HG02870 (cell line): ENCODE data around the gene IRF5.

Experiments used
- ATAC-seq: cut with Tn5 transposase; IDR thresholded peaks from one replicate; pipeline ENCODE4 v1.9.1; 2021; ENCODE audit warnings: mild to moderate bottlenecking, moderate library complexity; ENCODE audit not compliant: unreplicated experiment

IRF5 gene, protein sequence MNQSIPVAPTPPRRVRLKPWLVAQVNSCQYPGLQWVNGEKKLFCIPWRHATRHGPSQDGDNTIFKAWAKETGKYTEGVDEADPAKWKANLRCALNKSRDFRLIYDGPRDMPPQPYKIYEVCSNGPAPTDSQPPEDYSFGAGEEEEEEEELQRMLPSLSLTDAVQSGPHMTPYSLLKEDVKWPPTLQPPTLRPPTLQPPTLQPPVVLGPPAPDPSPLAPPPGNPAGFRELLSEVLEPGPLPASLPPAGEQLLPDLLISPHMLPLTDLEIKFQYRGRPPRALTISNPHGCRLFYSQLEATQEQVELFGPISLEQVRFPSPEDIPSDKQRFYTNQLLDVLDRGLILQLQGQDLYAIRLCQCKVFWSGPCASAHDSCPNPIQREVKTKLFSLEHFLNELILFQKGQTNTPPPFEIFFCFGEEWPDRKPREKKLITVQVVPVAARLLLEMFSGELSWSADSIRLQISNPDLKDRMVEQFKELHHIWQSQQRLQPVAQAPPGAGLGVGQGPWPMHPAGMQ

DNA sequence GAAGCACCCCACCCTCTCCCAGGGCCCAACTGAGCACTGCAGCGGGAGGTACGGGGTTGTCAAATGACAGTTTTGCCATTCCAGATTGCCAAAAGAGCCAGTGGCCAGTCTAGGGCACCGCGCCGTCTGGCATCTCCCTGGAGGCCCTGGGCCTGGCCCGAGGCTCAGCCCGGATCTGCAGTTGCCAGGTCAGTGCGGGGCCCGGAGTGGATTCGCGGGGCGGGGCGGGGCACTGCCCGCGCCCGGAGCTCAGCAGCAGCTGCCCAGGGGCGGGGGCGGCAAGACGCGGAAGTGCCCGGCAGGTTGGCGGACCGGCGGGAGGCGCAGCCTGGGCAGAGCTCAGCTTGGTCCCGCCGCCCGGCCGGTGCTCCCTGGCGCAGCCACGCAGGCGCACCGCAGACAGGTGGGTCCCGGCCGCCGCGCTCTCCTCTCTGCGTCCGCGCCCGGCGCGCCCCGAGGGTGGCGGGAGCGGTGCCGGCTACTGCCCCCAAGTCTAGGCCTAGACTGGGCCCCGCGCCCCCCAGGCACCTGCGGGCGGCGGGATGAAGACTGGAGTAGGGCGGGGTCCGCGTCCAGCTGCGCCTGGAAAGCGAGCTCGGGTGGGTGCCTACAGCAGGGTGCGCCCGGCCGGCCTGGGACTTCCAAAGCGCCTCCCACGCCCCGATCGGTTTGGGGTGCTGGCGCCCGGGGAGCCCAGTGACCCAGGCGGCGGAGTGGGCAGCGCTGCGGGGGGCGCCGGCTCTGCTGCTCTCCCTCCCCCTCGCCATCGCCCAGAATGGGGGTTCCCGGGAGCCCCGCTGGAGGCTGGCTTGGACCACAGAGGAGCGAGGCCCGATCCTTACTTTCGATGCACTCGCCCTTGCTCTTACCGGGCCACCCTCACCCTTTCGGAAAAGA, at the start of gene IRF5:
TSS of gene IRF5 (plus strand) at position 281 of the 897 bp plus-strand sequence. CDS start 4,155 bp downstream, outside the sequence.
- no peak for ATAC-seq

- ATAC-seq = no peak
Observed at GRCh38 chr7:128888039-128888755, 49.5 kb upstream of the IRF5 start.

GRCh38 chr7:128888756-128889095, 49.0 kb upstream of the IRF5 start:
- no peak for ATAC-seq

DNA sequence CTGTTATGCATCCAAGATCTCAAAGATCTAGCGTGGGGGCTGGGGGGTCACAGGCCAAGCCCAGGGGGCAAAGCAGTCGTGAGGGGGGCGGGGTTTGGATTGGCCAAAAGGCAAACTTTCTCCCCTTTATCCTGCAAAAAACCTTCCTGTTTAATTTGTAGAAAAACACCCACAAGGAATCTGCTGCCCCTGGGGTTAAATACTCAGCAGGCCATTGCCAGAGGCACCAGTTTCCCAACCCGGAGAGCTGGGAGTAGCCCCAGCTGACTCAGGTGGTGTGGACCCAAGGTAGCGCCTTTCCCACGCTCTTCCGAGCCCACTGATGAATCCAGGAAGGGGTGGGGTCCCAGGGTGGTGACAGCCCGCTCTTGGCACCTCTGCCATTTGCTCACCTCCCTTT, 48.6 kb upstream of the IRF5 start:
- ATAC-seq = no peak

DNA sequence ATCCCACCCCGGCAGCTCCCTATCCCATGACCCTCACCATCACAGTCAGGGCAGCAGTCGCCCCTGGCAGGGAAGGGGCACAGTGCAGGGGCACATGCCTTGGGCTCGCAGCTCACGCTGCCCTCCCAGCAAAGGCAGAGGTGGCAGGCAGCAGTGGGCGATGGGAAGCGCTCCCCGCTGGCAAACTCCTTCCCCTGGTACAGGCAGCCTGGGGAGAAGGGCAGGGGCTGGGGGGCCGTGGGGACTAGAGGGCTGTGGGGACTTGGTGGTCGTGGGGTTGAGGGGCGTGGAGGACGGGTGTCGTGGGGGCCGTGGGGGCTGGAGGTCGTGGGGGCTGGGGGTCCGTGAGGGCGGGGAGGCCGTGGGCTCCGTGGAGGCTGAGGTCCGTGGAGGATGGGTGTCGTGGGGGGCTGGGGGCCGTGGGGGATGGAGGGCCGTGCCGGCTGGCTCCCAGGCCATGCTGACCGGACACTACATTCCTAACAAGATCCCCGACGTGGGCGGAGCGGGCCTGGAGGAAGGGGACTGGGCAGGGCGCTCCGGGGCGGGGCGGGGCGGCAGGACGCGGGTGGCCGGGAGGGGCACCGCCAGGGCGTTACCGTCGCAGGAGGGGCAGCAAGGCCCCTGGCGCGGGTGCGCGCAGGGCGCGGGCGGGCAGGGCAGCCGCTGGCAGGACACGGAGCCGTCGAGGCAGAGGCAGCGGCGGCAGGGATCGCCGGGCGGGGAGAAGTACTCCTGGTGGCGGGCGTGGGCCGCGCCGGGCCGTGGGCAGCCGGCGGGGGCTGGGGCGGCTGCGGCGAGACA, 47.2 kb upstream of the IRF5 start:
- no peak for ATAC-seq

DNA sequence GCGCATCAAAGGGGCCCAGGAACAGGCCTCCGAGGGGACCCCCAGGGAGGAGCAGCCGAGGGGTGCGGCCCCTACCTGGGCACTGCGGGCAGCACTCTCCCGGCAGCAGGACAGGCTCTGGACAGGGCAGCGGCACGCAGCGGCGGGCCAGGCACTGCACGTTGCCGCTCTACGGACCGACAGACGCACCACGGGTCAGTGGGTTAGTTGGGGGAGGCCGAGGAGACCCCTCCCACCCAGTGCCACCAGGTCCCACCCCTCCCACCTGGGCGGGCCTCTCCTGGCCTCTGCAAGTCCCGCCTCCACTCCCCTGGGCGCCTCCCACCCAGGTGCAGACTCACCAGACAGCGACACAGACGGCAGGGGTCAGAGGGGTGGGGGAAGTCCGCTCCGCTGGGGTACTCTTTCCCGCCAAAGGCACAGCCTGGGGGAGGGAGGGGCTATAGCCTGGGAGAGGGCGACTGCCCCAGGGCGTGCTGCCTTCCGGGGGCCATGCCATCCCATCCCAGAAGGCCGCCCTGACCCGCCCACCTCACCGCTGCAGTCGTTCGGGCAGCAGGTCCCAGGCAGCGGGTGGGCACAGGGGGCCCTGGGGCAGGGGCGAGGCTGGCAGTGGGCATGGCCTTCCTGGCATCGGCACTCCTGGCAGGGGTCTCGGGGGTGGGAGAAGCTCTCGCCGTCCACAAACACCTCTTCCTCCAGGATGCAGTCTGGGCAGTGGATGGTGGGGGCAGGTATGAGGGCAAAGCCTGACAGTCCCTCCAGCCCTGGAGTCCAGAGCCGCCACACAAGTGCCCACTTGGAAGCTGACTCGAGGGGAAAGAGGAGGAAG, 46.4 kb upstream of the IRF5 start:
- ATAC-seq = no peak

GRCh38 chr7:128891942-128892269, 45.8 kb upstream of the IRF5 start:
- no peak for ATAC-seq

GRCh38 chr7:128892521-128893250, 45.0 kb upstream of the IRF5 start:
- ATAC-seq = no peak

DNA sequence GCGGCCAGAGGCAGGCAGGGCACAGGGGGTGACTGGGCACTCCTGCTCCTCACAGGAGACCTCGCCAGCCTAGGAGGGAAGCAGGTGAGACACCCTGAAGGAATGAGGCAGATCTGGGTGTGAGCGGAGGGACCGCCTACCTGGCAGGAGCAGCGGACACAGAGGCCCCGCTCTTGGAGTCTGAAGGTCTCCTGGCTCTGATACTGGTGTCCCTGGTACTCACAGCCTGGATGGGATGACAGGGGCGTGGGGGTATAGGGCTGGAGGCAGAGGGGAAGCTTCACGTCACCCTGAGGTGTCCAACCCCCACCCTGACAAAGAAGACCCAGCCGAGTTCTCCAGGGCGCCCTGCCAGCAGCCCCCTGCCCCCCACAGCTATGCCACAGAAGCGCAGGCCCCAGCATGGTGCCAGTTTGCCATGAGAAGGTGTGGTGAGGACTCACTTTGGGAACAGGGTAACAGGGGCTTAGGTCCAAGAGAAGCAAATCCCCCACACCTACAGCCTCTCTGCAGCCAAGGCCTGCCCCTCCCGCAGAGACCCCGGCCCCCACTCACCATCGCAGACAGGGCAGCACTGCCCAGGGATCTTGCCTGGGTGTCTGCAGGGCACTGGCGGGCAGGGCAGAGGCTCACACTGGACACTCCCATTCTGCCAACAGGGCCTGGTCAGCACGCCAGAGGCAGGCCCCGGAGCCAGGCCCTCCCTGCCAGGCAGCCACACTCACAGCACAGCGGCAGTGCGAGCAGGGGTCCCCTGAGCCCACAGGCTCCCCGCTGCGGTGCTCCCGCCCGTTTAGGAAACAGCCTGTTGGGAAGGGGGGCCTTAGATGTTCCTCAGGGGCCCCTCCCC, 44.3 kb upstream of the IRF5 start:
- no peak for ATAC-seq

DNA sequence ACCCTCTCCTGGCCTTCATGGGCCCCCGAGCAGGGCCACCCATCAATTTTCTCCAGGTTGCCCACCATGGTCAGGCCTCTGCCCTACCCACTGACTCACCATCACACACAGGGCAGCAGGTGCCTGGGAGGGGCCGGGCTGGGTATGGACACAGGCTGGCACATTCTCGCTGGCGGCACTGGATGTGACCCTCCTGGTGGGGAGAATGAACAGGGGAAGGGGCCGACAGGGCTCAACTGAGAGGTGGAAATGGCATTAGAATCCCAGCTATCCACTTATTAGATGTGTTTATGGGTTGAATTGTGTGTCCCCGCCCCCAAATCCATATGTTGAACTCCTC, 43.7 kb upstream of the IRF5 start:
- ATAC-seq = no peak

GRCh38 chr7:128895320-128895719, 42.4 kb upstream of the IRF5 start:
- ATAC-seq = no peak

GRCh38 chr7:128899392-128899791, 38.3 kb upstream of the IRF5 start:
- no peak for ATAC-seq

- ATAC-seq = no peak
Observed at GRCh38 chr7:128900237-128900636, 37.5 kb upstream of the IRF5 start.

DNA sequence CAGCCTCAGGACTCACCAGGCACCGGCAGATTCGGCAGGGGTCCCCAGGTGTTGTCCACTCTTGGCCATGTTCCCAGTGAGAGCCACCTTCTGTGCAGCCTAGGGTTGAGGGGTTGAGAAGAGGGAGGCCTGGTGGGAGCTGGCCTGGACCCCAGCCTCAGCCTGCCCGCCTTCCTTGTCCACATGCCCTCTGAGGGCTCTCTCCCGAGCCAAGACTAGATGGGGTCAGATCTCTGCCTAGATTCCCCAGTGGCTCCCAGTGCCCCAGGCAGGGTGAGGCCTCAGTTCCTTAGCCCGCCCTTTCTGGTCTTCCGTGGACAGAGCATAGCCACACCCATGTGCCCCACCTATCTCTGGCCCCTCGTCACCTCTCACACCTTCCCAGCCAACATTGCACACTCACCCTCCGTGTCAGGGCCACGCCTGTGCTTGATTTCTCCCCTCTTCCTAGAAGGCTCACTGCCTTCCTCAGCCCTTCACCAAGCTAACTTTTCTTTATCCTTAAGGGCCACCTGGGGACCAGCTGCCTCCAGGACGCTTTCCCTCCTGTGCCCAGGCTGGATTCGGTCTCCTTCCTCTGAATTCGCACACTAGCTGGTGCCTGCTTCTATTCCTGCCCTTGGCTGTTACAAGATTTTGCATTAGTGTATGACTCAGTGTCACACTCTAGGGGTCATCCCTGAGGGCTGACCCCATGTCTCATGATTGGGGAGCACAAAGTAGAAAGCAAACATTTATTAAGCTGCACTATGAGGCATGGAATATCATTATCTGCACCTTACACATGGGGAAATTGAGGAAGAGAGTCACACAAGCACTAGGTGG, 34.8 kb upstream of the IRF5 start:
- ATAC-seq = no peak

- no peak for ATAC-seq
Observed at GRCh38 chr7:128903621-128904361, 33.9 kb upstream of the IRF5 start.

DNA sequence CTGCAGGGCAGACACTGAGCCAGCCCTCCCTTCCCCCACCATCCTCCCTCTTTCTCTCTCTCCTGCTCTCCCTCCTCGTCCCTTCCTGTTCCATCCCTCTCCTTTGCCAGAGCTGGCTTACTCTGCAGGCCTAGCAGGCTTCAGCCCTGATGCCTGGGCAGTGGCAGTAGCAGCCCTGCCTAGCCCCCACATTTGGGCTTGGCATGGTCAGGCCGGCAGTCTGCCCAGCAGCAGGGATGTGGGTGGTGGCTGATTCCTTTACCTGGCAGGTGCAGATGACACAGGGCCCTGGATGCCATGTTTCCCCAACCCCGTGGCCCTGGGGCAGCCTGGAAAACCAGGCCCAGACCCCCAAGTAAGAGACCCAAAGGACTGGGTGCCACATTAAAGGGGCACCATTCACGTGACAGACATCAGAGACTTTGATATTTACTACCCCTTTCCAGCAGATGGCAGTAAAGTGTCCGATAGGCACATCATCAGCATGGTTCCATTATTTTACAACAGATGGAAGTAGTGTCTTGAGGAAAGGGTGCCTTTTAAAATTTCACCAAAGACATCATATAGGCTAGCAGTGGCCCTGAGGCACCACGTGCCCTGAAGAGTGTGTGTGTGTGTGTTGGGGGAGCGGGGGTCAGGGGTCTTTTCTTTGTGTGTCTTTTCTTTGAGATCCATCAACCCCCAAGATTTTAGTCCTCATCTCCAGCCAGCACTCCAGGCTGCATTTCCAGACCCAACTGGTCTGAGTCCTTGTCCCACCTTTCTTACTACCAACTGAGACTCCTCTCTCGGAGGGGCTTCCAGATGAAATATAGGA, 33.1 kb upstream of the IRF5 start:
- ATAC-seq = no peak
